Measurements from ENCODE around the gene ANXA10.
"Not testable (repeated sequence)": the region's sequence is repeated elsewhere in the genome, so short reads cannot be mapped to it uniquely, and the experiment has no call there.

ANXA10 gene

DNA sequence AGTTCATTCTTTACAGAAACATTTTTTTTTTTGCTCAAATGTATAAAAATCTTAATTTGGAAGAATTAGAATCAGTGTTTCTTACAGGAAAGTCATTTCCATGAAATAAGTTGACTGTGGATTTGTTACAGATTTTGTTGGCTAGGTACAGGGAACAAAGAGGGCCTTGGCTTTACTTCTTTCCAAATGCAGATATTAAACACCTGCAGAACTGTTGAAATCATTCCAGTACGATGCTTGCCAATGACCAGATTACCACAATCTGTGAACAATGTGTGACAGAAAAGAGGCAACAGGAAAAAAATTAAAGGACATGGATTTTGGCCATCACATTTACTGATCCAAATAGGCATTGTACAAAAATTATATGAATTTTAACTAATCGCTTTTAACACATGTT lies 70.8 kb downstream of the ANXA10 start:
- no peak for DNase-seq

DNA sequence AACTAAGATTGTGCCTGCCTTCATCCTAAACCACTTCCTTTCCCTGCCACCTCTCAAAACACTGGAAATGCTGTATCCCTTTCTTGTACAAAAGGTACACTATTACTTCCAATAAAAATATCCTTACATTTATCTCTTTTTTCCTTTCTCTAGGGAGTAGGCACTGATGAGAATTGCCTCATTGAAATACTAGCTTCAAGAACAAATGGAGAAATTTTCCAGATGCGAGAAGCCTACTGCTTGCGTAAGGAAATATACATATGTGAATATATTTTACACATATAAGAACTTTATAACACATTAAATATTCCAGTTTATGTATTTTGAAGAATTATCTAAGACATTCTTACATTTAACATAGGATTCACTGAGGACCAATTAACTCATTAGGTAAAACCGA lies 71.7 kb downstream of the ANXA10 start:
- DNase-seq, result no peak

DNA sequence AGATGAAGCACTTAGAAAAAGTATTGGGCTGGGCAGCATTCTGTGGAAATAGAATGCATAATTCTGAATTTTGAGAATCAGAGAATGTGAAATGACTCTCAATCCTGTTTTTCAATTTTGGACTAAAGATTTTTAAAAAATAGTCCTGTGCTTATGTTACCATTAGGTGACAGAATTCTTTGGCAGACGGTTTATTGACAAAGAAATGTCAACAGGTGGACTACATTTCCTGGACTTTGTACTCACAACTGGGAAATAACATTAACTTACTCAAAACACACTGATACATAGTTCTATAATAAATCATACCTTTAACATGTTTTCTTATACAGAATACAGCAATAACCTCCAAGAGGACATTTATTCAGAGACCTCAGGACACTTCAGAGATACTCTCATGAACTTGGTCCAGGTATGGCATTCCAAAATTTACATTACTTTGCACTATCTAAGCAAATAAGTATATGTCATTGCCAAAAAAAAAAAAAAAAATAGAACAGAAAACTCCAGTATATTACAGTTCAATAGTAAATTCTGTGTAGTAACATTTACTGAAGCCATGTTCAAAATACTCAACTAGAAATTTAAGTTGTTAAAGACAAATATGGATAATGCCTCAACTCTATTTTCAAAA lies 72.7 kb downstream of the ANXA10 start:
- no peak for DNase-seq

DNA sequence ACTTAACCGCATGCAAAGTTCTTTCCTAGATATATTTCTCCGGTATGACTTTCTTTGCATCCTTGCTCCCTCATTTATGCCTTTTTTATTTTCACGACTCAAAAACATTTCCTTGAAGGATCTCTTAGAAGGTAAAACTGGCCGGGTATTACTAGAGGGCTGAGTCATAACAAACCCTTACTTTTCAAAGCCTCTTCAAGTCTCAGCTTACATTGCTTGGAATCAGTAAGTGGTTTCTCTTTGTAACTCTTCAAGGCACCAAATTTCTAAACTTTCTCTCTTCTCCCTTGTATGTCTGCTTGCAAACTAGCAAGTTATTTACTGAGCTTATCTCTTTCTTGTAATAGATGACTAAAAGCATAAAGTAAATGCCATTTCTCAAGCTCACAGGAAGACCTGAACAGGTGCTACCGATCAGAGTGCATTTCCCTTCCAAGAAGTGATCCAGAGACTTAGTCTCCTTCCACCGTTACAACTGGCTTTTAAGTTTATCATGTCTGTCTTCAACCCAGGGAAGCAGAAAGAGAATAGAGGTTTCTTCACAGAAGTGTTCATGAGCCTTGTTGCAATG lies 75.5 kb downstream of the ANXA10 start:
- no peak for DNase-seq

DNA sequence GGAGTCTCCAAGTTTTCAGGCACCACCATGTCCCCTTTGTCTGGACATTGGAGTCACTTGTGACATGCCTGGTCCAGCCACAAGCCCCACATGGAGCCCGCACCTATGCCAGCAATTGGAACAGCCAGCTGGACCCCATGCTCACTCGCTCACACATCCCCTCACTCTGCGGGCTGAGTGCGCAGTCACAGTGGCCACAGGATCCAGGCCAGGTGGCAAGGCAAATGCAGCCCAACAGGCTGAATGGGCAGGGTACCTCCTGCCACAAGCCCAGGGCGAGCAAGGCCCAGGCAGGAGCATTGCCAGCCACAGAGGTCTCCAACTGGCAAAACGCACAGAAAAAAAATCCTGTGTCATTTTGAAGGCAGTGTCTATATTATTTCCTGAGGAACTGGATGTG lies 82.0 kb downstream of the ANXA10 start:
- no peak for DNase-seq

DNA sequence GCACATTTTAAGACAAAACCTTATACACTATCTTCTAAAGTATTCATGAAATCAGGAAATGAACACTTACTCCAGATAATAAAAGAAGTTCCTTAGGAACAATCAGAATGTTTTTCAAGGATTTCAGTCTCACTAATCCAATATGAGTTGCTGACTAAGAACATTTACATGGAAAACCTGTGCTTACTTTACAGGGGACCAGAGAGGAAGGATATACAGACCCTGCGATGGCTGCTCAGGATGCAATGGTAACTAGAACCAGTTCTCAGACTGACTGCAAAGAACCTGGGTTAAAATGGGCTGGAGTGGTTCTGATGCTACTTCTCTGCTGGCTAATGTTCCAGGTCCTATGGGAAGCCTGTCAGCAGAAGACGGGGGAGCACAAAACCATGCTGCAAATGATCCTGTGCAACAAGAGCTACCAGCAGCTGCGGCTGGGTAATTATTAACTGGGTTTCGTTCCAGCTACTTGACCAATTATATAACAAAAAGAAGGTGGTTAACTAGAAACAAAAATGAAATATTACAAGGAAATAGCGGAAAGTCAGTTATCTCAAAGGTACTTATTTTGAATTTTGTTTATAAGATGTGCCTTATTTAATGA lies 85.3 kb downstream of the ANXA10 start:
- no peak for DNase-seq

DNA sequence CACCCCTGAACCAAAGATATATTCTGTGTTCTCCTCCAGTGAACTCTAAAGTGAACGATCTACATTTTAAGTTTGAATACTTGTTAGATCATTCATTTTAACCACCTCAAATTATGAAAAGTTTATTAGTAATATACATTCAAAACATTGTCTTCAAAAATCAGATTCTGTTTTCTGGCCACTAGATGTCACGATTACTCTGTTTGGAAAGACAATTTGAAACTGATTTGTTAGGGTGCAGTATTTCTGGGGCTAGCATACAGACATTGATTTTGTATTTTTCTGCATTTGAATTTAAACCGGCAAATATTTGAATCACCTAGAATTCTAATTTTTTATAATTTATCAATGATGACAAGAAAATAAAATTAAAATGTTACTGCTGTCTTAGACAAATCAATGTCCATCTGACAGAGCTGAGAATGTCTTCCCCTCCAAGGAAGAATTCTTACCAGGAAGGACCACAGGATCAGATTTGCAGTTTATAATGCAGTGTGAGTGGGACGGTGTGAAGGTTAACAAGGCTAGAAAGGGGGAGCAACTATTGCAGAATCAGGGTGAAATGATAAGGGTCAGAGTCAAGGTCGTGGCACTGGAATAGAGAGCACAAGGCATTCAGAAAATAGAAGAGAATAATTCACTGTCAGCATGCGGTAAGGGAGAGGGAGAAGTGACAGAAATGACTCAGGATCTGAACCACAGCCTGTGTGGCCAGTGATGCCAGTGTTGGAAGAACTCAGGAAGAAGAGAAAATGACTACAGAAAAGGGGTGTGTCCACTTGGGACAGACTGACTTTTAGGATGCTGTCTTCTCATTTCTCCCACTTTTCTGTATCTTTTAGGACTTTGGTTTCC lies 91.6 kb downstream of the ANXA10 start:
- DNase-seq, result no peak

DNA sequence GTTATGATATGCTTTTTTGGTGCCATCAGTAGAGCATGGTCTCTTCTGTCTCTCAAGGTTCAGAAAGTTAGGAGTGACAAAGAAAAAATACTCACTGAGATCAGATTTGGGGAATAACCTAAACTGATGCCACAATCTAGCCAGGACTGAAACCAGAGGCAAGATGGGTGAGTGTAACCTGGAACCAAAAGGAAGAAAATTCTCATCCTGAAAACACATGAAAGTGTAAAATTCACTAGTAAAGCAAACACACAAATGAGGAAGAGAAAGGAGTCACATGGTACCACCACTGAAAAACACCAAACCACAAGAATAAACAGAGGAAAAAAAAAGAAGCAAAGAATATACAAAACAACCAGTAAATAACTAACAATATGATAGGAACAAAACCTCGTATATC lies 96.4 kb downstream of the ANXA10 start:
- DNase-seq, result no peak

DNA sequence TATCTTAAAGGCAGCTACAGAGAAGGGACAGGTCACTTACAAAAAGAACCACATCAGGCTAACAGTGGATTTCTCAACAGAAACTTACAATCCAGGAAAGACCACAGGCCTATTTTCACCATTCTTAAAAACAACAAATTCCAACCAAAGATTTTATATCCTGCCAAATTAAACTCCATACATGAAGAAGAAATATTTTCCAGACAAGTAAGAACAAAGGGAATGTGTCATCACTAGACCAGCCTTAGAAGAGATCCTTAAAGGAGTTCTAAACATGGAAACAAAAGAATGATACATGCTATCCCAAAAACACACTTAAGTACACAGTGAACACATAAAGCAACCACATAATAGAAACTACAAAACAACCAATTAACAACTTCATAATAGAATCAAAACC lies 105.6 kb downstream of the ANXA10 start:
- no peak for DNase-seq

DNA sequence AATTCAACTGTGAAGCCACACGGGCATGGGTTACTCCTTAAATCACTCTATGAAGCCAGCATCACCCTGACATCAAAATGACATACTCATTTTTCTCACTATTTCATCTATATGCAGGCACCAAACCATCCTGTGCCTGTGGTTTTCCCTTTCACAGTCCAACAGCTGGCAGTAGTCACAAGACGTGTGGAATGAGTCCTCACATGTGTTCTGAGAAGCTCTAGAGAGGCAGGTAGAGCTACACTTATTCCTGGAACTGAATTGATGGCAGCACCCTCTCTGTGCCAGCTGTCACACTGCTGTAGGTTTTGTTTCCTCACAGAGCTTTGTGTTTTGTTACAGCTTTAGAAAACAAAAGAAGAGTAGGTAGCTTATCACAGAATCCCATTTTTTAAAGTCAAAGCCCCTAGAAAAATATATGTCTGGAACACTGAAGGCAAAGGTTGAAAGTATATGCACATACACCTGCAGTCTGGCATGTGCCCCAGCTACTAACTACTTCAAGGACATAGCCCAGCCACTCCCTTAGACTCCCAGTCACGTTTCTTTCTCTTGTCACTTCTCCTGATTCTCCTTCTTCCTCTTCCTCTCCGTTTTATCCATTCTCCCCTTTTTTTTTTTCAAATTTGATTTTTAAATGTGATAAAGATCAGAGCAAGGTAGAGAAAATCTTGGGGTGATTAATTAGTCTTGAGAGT lies 107.1 kb downstream of the ANXA10 start:
- DNase-seq, result no peak

DNA sequence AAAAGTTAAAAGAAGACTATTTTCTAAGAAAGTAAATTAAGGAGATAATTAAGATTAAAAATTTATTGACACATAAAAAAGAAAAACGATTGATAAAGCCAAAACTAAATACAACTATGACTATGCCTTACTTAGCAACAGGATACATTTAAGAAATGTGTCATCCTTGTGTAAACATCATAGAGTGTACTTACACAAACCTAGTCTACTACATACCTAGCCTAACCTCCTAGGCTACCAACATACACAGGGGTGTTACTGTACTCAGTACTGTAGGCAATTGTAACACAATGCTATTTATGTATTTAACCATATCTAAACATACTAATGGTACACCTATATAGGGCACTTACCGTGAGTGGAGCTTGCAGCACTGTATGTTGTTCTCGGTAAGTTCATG lies 108.3 kb downstream of the ANXA10 start:
- no peak for DNase-seq

DNA sequence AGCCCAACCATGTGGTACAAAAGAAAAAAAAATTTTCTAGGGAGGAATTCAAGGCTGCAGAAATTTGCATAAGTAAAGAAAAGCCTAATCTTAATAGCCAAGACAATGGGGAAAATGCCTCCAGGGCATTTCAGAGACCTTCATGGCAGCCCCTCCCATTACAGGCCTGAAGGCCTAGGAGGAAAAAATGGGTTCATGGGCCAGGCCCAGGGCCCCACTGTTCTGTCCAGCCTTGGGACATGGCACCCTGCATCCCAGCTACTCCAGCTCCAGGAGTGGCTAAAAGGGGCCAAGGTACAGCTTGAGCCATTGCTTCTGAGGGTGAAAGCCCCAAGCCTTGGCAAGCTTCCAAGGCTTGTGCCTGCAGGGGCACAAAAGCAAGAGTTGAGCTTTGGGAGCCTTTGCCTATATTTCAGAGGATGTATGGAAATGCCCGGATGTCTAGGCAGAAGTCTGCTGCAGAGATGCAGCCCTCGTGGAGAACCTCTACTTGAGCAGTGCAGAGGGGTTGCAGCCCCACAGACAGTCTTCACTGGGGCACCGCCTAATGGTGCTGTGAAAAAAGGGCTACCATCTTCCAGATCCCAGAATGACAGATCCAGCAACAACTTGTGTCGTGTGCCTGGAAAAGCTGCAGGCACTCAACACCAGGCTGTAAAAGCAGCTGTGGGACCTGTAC lies 111.0 kb downstream of the ANXA10 start:
- no peak for DNase-seq

DNA sequence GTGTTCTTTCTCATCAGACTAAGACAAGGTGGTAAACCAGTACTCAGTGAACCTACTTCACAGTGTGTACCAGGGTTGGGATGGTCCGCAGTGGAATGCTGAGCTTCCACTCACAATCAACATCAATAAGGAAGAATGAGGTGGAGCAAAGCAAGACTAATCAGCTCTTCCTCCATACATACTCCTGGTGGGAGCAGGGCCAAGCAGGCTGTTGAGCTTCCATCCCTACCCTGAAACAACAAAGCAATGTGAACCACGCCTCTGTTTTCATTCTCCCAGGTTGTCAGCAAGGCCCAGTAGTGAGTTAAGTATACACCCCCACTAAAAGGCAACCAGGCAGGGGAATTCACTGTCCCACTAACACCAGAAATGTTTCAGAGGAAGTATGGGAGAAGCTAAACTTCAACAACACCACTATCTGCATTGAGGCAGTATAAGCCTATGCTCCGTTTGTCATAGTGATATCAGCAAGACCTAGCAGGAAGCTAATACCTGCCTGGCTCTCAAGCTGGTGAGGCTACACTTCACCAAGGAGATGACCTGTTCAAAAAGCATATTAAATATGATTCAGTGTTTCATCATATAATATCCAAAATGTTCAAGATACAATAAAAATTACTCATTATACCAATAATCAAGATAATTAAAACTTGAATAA lies 116.7 kb downstream of the ANXA10 start:
- no peak for DNase-seq

DNA sequence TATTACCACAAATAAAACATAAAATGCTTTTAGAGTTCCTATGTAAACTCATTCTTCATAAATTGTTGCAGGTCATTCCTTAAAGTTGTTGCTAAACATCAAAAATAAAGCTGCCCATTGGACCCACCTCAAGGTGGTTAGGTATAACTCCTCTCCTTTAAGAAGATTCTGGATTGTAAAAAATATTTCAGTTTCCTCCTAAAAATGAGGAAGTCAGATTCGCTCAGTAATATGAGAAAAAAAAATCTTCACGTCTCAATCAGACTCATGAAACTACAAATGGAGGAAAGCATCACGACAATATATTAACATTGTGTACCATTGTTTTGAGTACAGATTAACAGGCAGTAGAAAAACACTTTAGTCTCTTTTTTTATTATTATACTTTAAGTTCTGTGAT lies 120.3 kb downstream of the ANXA10 start:
- no peak for DNase-seq

DNA sequence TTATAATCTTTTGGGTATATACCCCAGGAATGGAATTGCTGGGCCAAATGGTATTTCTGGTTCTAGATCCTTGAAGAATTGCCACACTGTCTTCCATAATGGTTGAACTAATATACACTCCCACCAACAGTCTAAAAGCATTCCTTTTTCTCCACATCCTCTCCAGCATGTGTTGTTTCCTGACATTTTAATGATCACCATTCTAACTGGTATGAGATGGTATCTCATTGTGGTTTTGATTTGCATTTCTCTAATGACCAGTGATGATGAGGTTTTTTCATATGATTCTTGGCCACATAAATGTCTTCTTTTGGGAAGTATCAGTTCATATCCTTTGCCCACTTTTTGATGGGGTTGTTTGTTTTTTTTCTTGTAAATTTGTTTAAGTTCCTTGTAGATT lies 121.2 kb downstream of the ANXA10 start:
- not testable (repeated sequence) for DNase-seq

DNA sequence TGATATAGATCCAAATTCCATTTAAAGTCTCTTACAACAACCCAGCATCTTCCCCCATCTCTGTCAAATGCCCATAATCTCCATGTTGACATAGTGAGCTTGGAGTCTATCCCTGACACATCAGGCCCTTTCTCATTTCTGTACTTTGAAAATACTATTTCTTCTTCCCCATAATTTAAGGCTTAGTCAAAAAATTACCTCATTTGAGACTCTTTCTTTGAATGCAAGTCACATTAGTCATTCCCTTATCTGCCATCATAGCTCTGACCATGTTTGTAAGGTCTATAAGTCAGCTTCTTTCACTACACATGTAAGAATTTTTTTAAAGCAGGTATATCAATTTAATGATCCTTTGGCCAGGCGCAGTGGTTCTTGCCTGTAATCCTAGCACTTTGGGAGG lies 126.3 kb downstream of the ANXA10 start:
- DNase-seq, result no peak

DNA sequence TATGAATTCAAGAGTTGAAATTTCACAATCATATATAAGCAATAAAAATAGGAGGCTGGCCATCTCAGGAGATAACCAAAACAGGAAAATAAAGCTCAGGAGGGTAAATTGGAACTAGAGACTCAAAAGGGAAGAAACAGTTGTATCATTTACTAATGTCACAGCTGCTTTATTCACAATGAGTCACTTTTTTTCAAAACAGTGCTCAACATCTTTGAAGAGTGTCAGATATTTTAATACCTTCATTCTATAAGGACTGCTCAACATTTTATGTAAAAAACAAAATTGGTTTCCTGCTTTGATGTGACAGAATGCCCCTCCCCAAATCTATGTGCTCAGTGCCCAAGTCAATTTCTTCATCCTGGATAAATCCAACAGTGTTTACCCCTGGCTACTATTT lies 128.6 kb downstream of the ANXA10 start:
- DNase-seq, result no peak

DNA sequence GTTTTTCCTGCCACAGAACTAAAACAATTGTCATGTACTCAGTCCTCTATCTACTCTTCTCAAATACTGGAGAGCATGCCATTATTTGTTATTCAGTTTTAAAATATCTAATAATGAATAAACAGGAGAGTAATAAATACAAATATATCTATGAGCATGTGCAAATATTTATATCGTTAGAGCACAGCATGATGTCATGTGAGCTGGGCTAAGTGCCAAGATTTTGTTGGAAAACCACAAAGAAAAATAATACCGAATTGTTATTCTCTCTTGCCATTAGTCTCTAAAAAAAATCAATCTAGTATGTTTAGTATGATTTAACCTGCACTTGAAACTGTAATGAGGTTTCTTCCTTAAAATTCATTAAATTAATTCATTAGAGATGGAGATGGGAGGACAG lies 129.0 kb downstream of the ANXA10 start:
- no peak for DNase-seq

All from stimulated activated CD4-positive, alpha-beta T cell treated with anti-CD3 and anti-CD28 coated beads, Interleukin-4, amount 100 ng/mL, for 24 hours (primary cell).